Fibroblast of lung (primary cell): Measurements from ENCODE around the gene CLPTM1L.

Experiments
- EZH2 ChIP-seq: IDR thresholded peaks from 2 replicates; pipeline ENCODE4 v1.5.1; 2012; ENCODE audit warnings: low read length, control low read depth, mild to moderate bottlenecking; ENCODE audit errors: missing control alignments
- TF ChIP-seq, protein P1 (sequence below), 2 donors: IDR thresholded peaks in 1 of 2; conservative IDR thresholded peaks in 1 of 2; 1 replicate in 1 of 2; 2 replicates in 1 of 2; pipeline ENCODE4 v1.5.1; 2011 to 2012; ENCODE audit warnings: low read length in 2 of 2, control low read depth in 1 of 2, inconsistent platforms in 1 of 2, low read depth in 1 of 2, mild to moderate bottlenecking in 1 of 2

DNA sequence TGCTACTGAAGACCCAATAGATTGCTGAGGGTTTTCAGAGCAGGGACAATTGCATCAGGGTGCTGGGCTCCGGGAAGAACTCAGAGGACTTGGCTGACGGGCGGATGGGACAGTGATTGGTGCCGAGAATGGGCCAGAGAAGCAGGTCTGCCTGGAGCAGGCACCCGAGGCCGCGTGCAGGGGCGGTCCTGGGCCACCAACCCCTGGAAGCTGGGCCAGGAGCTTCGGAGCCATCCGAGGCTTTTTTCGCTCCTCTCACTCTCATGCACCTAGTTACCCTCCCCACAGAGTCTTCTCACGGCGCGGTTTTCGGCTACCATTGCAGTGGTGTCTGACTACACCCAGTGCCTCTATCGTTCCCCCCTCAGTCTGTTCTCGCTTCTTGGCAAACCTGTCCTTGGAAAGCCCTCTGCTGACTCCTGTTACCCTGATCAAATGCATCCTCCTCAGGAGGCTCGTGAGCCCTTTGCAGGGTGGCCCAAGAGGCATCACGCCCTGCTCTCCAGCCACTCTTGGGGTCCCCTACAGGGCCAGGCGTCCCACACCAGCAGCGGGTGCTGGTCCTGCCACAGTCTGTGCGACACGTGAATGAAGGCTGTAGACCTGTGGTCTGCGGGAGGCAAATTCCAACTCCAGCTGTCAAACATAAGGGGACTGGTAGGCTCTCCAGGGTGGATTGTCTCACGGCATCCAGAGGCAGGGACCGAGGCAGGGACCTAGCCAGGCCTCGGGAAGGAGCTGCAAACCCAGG, 1.2 kb upstream of the CLPTM1L start:
- TF ChIP-seq, protein P1, sequence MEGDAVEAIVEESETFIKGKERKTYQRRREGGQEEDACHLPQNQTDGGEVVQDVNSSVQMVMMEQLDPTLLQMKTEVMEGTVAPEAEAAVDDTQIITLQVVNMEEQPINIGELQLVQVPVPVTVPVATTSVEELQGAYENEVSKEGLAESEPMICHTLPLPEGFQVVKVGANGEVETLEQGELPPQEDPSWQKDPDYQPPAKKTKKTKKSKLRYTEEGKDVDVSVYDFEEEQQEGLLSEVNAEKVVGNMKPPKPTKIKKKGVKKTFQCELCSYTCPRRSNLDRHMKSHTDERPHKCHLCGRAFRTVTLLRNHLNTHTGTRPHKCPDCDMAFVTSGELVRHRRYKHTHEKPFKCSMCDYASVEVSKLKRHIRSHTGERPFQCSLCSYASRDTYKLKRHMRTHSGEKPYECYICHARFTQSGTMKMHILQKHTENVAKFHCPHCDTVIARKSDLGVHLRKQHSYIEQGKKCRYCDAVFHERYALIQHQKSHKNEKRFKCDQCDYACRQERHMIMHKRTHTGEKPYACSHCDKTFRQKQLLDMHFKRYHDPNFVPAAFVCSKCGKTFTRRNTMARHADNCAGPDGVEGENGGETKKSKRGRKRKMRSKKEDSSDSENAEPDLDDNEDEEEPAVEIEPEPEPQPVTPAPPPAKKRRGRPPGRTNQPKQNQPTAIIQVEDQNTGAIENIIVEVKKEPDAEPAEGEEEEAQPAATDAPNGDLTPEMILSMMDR (conservative IDR thresholded peaks at IDR 0.05 in 1 of 2, IDR thresholded peaks at IDR 0.05 in 1 of 2; ENCODE audit: low read depth in 1 of 2, low read length in 2 of 2), result no peak
- TF ChIP-seq EZH2, result no peak
